ENCODE measurements around the gene ANKRD24. TPM values are rescaled to one million over a fixed set of nuclear protein-coding genes. Genes with fewer than 3 reads are reported as not detected.
"Not testable (repeated sequence)": the region's sequence is repeated elsewhere in the genome, so short reads cannot be mapped to it uniquely, and the experiment has no call there.

ANKRD24 gene
- polyA plus RNA-seq, 3 donors = 0.07 to 0.79 TPM; not detected in 1

- no peak overlapping the region for H3K4me3 Mint-ChIP-seq
- intact Hi-C loops (cut with micrococcal nuclease) = no loop called here
Measured at GRCh38 chr19:4216846-4217245, 34.4 kb downstream of the ANKRD24 start.

GRCh38 chr19:4217429-4218264 is 35.2 kb downstream of the ANKRD24 start:
- Mint-ChIP-seq H3K36me3 (no peaks in the 10 kb centered on the region), H3K4me3 (no peak overlapping the region), H3K27ac (no peak overlapping the region), H3K4me1 (no peaks in the 10 kb centered on the region), H3K9me3 (peaks cover 2 to 14% (median 6%) of the 10 kb centered on the region in 7 donors), H3K27me3 (ENCODE audit: low read depth in 3 of 3) (peaks cover 0 to 1% (median 0%) of the 10 kb centered on the region in 3 donors)
- DNase-seq = no peak
- no peak overlapping the region for H3K4me3 ChIP-seq (replicated peaks in 1 of 3; ENCODE audit: low read depth in 2 of 3, low read length in 3 of 3)
- no peak overlapping the region for H2AFZ ChIP-seq (ENCODE audit: insufficient read depth, low read depth, low read length, poor library complexity, severe bottlenecking)
- intact Hi-C loops (cut with micrococcal nuclease) = no loop called here
- H3K79me2 ChIP-seq (ENCODE audit: insufficient read depth, low read length) = no peaks in the 10 kb centered on the region
- H3K9ac ChIP-seq (ENCODE audit: insufficient read depth, low read length, poor library complexity, severe bottlenecking) = no peak overlapping the region
- H3K27ac ChIP-seq (ENCODE audit: low read depth in 1 of 2, low read length in 2 of 2) = no peak overlapping the region
- WGBS (ENCODE audit: insufficient coverage) = 97% methylated on average over 77 of the region's 81 CpGs
- H3K4me1 ChIP-seq (ENCODE audit: control insufficient read depth in 1 of 2, insufficient read depth in 2 of 2, low read length in 2 of 2) = no peaks in the 10 kb centered on the region
- no peaks in the 10 kb centered on the region for H3K27me3 ChIP-seq (ENCODE audit: control insufficient read depth in 2 of 2, insufficient read depth in 2 of 2, low read length in 2 of 2)
- H3K9me3 ChIP-seq (replicated peaks in 1 of 2; ENCODE audit: control insufficient read depth in 1 of 2, insufficient read depth in 1 of 2, low read length in 2 of 2) = peaks cover 4 to 9% of the 10 kb centered on the region in 2 donors
- no peaks in the 10 kb centered on the region for H4K20me1 ChIP-seq (ENCODE audit: insufficient read depth, low read length)
- H3K4me2 ChIP-seq (replicated peaks; ENCODE audit: extremely low read depth, low read length, poor library complexity, severe bottlenecking) = no peak overlapping the region
- no peaks in the 10 kb centered on the region for H3K36me3 ChIP-seq (replicated peaks in 1 of 2; ENCODE audit: control insufficient read depth in 1 of 2, insufficient read depth in 2 of 2, low read length in 2 of 2)
- no peak for TF ChIP-seq CTCF (IDR thresholded peaks at IDR 0.05)

More at GRCh38 chr19:4216846-4217245, 34.4 kb downstream of the ANKRD24 start:
- no peak overlapping the region for H3K9ac ChIP-seq (ENCODE audit: insufficient read depth, low read length, poor library complexity, severe bottlenecking)
- Mint-ChIP-seq H3K27ac (no peak overlapping the region), H3K27me3 (ENCODE audit: low read depth in 3 of 3) (peaks cover 0 to 4% (median 2%) of the 10 kb centered on the region in 3 donors), H3K36me3 (no peaks in the 10 kb centered on the region), H3K4me1 (no peaks in the 10 kb centered on the region), H3K9me3 (peaks cover 2 to 14% (median 6%) of the 10 kb centered on the region in 7 donors)
- no peaks in the 10 kb centered on the region for H3K27me3 ChIP-seq (ENCODE audit: control insufficient read depth in 2 of 2, insufficient read depth in 2 of 2, low read length in 2 of 2)
- H3K27ac ChIP-seq (ENCODE audit: low read depth in 1 of 2, low read length in 2 of 2) = no peak overlapping the region
- no peaks in the 10 kb centered on the region for H3K4me1 ChIP-seq (ENCODE audit: control insufficient read depth in 1 of 2, insufficient read depth in 2 of 2, low read length in 2 of 2)
- H4K20me1 ChIP-seq (ENCODE audit: insufficient read depth, low read length) = no peaks in the 10 kb centered on the region
- no peak overlapping the region for H3K4me3 ChIP-seq (replicated peaks in 1 of 3; ENCODE audit: low read depth in 2 of 3, low read length in 3 of 3)
- no peaks in the 10 kb centered on the region for H3K79me2 ChIP-seq (ENCODE audit: insufficient read depth, low read length)
- H3K36me3 ChIP-seq (replicated peaks in 1 of 2; ENCODE audit: control insufficient read depth in 1 of 2, insufficient read depth in 2 of 2, low read length in 2 of 2) = no peaks in the 10 kb centered on the region
- no peak overlapping the region for H3K4me2 ChIP-seq (replicated peaks; ENCODE audit: extremely low read depth, low read length, poor library complexity, severe bottlenecking)
- 96% methylated on average over 6 of the region's 6 CpGs for WGBS (ENCODE audit: insufficient coverage)
- H3K9me3 ChIP-seq (replicated peaks in 1 of 2; ENCODE audit: control insufficient read depth in 1 of 2, insufficient read depth in 1 of 2, low read length in 2 of 2) = peaks cover 4 to 9% of the 10 kb centered on the region in 2 donors
- no peak for TF ChIP-seq CTCF (IDR thresholded peaks at IDR 0.05)
- H2AFZ ChIP-seq (ENCODE audit: insufficient read depth, low read depth, low read length, poor library complexity, severe bottlenecking) = no peak overlapping the region
- no peak for DNase-seq

- H3K4me3 ChIP-seq (replicated peaks in 1 of 3; ENCODE audit: low read depth in 2 of 3, low read length in 3 of 3); H4K20me1 ChIP-seq (ENCODE audit: insufficient read depth, low read length); H3K9me3 ChIP-seq (replicated peaks in 1 of 2; ENCODE audit: control insufficient read depth in 1 of 2, insufficient read depth in 1 of 2, low read length in 2 of 2); H3K4me3 Mint-ChIP-seq; intact Hi-C loops (cut with micrococcal nuclease); H2AFZ ChIP-seq (ENCODE audit: insufficient read depth, low read depth, low read length, poor library complexity, severe bottlenecking); H3K27me3 ChIP-seq (ENCODE audit: control insufficient read depth in 2 of 2, insufficient read depth in 2 of 2, low read length in 2 of 2); H3K4me1 Mint-ChIP-seq; H3K4me1 ChIP-seq (ENCODE audit: control insufficient read depth in 1 of 2, insufficient read depth in 2 of 2, low read length in 2 of 2); H3K36me3 Mint-ChIP-seq; H3K4me2 ChIP-seq (replicated peaks; ENCODE audit: extremely low read depth, low read length, poor library complexity, severe bottlenecking); H3K9ac ChIP-seq (ENCODE audit: insufficient read depth, low read length, poor library complexity, severe bottlenecking); H3K36me3 ChIP-seq (replicated peaks in 1 of 2; ENCODE audit: control insufficient read depth in 1 of 2, insufficient read depth in 2 of 2, low read length in 2 of 2); H3K27me3 Mint-ChIP-seq (ENCODE audit: low read depth in 3 of 3); H3K79me2 ChIP-seq (ENCODE audit: insufficient read depth, low read length); DNase-seq; H3K27ac ChIP-seq (ENCODE audit: low read depth in 1 of 2, low read length in 2 of 2): not testable (repeated sequence)
- H3K27ac Mint-ChIP-seq = peak overlapping the region in 1 of 7 donors; percentile 20
- 100% methylated on average over 1 of the region's 1 CpG for WGBS (ENCODE audit: insufficient coverage)
- peaks cover 2 to 14% (median 6%) of the 10 kb centered on the region in 7 donors for H3K9me3 Mint-ChIP-seq
Measured at GRCh38 chr19:4218523-4218922, 36.0 kb downstream of the ANKRD24 start.

All from CD14-positive monocyte (primary cell).